Forelimb muscle (tissue), 1 donor: ENCODE measurements around the gene LRSAM1. TPM values are rescaled to one million over a fixed set of nuclear protein-coding genes. Genes with fewer than 3 reads are reported as not detected.

Source experiments
- DNase-seq: peaks from one replicate; pipeline ENCODE4 v3.0.0-alpha.2; 2013; ENCODE audit warnings: low read depth
- polyA plus RNA-seq: library from polyadenylated mRNA; unstranded; fragments of 120-200 nt; gene quantifications from one replicate; pipeline ENCODE4 v1.2.1, GENCODE V29; 2013; ENCODE audit not compliant: insufficient read length

LRSAM1 gene
- polyA plus RNA-seq, 1 donor = 11.9 TPM

DNA sequence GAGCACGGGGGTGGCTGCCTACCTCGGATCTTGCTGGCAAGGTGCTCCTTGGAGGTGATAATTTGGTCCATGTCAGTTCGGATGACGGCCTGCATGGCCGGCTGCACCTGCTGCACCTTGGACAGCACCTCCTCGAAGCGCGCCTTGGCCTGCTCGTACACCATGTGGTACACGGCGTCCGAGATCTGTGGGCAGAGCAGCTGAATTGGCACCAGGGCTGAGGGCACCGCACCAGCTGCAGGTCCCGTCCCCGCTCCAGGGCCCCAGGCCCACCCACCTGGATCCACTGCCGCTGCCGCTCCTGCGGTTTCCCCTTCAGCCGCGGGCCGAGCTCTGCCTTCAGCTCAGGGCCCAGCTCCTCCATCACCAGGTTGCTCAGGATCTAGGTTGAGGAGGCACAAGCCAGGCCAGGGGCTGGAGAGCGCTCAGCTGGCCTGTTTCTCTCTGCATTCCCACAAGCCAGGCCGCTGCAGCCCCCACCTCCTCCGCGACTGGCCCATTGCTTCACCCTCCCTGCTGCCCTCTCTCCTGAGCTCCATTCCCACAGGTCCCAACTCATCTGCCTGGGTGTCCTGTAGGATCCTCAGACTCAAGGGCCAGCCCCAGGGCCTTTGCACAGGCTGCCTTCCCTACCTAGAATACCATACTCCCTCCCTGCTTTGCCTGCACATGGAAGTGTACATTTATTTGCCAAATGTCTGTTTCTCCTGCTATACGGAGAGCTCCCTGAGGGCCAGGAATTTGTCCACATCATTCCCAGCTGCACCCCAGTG lies 65.7 kb downstream of the LRSAM1 start:
- no peak for DNase-seq

- DNase-seq = no peak
Measured at GRCh38 chr9:127517620-127518019, 66.3 kb downstream of the LRSAM1 start.

DNA sequence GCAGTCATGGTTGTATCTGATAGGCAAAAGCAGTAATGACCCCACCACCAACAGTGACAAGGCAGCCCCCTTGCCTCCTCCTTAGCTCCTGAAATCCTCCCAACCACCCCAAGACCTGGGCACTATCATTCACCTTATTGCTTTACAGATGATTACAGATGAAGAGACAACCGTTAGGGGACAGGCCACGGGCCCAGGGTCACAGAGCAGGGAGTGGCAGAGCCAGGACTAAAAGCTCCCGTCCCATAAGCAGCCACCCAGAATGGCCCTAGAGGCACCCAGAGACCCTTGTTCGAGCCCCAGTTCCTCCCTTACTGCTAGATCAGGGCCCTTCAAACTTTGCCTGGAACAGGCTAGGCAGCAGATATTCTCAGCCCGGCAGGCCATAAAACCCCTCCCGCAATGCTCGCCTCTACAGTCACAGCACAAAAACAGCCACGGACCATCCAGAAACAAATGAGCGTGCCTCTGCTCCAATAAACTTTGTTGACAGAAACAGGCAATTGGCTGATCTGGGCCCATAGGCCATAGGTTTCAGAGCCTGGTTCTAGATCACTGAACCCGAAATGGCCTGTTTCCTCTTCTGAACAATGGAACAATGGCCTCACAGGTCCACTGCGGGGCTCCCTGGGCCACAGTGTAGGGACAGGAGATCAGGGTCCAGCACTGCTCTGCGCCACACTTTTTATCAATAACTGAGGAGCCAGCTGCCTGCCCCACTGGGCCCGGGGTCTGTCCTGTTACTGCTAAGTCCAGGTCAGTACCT lies 67.0 kb downstream of the LRSAM1 start:
- no peak for DNase-seq

DNA sequence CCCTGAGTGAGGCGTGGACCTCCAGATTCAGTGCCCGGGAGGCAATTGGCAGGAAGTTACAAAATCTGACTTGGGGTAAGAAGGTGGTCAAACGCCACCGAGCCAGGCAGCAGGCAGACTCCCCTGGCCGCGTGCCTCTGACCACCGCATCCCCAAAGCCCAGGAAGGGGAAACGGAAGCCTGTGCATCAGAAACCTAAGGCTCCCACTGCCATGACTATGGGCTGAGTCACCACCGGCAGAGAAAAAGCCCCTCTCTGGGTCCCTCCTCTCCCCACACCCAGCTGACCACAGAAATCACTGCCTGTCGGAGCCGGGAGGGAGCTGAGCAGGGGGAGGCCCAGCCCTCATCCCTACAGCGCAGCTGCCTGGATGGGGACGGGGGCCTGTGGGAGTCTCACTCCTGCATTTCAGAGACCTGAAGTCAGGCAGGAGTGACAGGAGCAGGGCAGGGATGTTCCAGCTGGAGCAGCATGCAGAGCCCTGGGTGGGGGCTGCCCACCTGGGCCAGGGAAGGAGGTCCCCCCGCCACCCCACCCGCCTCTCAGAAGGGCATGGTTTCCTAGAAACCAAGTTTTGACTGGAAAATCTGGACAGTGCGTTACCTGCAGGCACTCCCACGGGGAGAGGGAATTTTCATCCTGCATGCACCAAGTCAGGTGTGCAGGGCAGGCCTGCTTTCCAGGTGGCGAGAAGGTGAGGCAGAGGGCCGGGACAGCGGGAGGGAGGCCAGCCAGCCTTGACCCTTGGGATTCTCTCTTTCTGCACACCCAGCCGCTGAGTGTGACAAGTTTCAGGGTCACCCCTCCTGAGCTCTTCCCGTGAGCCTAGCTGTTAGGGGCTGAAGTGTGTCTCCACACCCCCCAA lies 68.2 kb downstream of the LRSAM1 start:
- no peak for DNase-seq

DNA sequence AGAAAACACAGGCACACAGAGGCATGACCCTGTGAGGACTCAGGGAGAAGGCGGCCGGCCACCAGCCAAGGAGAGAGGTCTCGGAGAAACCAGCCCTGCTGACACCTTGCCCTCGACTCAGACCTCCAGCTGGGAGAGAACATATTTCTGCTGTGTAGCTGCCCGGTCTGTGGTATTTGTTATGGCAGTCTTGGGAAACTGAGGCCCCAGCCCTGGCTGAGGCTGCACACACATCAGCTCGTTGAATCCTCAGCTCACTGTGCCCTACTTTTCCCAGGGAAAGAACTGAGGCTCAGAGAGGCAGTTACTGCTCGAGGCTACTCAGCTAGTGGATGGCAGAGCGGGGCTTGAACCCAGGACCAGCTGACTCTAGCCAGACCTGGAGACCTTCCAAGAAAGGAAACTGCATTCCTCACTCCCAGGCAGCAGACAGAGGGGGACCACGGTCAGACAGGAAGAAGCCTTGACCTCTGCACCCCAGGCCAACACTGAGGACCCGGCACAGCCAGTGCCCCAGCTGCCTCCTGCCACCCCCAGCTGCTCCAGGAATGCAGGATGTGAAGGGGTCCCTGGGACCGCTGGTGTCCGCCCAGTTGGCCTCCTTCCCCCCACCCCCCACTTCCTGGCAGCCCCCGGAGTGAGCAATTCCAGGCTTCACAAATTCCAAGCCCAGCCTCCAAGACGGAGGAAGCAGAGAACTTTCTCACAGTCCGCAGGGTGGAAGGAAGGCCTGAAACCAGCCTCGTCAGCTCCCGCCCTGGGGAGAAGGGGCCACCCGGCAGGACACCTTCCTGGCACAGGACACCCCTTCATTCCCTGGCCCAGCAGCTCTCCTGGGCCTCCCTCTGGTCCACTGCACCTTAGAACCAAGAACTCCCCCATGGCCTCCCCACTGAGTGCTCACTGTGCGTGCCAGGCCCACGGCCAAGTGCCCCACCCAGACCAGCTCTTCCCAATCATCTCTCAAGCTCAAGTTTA lies 69.9 kb downstream of the LRSAM1 start:
- no peak for DNase-seq

DNA sequence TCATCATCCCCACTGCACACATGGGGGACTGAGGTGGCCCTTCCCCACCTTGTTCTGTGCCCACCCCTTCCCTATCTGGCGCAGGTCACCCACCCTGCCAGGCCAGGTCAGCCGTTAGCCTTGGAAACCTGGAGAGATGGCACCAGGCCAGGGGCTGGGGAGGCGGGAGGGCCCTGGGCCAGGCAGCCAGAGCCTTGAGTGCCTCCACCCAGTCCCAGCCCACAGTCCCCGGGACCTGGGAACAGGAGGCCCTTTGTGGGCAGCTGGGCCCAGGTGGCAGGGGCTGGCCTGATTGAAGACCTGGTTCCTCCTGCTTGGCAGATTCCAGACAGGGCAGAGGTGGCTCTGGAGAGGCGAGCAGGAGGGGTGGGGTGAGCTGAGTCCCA lies 70.6 kb downstream of the LRSAM1 start:
- no peak for DNase-seq

DNA sequence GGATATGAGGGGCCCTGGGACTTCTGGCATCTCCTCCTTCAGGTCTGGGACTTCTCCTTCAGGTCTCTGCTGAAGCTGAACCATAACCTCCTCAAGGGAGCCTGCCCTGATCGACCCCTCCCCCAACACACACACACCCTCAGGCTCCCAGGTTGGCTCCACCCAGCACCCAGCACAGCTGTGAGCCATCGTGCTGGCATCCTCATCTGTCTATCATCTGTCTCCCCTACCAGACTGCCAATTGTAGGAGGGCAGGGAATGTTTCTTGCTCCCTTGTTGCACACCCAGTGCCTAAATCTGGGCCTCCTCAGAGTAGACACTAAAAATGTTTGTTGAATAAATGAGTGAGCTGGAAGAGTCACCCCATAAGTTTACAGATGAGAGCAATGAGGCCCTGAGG lies 71.4 kb downstream of the LRSAM1 start:
- DNase-seq = no peak

DNA sequence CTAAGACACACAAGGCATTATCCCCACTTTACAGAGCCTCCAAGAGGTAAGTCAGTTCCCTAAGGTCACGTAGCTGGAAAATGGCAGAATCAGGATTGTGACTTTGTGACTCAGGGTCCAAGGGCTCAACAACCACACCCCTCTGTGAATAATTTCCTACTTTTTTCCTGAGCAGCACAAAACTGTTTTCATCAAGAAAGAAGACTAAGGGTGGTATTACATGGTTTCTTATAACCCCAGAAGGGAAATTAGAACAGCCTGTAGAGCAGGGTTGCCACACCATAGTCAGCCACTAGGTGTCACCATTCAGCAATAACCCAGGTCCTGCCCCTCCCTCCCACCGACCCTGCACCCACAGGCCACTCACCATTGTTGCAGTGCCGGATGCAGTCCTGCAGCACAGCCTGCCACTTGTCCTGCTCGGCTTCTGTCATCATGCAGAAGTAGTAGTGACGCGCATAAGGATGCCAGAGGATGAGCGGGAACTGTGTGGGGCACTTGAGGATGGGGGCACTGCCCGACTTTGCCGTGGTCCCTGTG lies 72.1 kb downstream of the LRSAM1 start:
- no peak for DNase-seq

DNA sequence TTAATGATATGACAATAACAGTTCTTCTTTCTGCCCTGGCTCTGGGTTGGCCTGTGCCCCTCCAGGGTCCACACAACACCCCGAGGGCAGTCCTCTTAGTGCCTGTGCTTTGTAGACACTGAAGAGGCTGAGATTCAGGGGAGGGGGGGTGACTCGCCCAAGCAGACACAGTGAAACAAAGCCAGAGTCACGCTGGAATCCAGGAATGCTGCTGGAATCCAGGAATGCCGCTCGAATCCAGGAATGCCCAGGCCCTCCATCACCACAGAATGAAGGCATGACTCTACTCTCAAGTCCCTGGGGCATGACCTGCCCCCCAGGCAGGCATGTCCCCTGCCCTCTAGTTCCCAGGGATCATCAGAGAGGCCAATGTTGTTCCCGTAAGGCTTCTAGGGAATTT lies 73.1 kb downstream of the LRSAM1 start:
- no peak for DNase-seq

DNA sequence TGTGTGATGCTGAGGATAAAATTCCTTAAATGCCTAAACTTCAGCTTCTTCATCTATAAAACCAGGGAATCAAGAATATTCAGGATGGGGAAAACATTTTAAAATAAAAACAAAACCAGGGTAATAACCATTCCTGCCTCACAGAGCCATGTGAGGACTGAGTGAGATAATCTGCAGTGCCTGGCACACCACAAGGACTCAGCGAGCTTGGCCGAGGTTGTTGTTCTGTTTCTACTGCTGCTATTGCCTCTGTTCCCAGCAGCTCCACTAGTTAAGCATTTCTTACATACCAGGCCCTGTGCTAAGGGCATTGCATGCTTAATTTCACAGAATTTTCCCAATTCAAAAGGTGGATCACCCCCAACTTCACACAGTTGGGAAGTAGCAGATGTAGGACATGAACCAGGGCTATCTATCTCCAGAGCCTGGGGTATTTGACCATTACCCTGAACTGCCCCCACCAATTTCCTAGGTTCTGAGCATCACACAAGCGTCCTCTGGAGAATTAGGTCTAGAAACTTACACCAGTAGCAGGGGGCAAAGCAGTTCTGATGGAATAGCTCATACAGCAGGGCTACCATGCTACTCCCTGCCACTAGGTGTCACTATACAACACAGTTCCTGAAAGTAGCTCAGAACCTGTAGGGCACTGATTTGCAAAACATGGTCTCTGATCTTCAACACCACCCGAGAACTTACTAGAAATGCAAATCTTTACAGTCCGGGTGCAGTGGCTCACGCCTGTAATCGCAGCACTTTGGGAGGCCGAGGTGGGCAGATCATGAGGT lies 74.3 kb downstream of the LRSAM1 start:
- no peak for DNase-seq

DNA sequence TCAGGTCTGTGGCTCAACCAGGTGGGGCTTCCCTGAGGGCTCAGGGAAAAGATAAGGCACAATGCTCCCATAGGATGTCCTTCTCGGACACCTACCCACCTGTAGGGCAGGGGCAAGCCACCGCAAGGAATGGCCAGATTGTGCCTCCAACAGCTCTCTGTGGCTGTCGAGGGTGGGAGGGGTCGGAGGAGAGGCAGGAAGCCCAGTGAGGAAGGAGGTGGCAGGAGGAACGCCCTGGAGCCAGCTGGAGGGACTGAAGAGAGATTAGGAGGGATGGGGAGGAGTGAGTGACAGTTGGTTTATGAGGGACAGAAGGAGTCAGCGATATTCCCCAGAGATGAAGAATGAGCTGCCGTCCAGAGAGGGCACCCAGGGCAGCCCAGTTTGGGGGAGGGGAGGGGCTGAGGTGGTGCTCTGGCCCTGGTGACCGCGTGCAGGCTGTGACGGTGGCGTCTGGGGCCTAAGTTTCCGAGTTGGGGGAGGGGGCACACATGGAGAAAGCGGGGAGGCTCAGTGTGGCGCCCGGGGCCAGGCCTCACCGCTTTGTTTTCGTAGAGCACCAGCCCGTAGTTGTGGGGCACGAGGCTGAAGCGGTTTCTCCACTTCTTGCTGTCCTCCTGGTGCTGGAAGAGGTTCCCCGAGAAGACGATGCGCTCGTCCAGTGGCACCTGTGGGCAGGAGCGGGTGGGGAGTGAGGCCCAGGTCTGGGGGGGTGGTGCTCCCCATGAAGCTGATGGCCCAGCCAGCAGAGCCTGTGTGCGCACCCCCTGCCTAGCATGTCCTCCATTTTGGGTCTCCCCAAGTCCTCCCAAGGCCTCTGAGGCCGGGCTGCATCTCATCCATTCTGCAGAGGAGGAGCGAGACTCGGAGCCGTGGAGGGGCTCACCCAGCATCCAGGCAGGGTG lies 75.6 kb downstream of the LRSAM1 start:
- DNase-seq = no peak

DNA sequence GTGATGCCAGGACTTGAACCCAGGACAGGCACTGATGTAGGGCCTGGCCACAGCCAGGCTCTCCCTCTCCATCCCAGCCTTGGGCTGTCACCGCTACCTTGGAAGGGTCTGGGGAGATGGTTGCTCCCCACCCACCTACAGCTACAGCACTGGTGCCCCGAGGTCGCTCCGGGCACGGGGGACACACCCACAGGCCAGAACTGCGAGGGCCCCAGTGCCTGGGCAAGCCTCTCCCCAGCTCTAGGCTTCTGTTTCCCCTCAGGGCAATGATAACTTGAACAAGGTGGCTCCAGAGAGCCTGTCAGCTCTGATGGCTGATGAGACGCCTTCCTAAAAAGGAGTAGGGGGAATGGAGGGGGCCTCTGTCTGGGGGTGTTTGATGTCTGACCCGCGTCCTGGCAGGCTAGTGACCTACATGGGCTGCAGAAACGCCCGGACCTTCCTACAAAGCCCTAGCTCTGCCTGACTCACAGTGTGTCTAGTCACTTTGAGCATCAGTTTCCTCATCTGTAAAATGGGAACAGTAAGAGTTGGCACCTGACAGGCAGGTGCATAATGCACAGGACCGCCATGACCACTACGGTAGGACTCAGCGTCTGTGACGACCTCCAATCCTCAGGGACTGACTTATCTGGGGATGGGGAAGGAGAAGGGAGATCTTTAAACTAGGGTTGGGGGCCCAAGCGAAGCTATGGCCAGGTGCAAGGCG lies 76.4 kb downstream of the LRSAM1 start:
- no peak for DNase-seq

DNA sequence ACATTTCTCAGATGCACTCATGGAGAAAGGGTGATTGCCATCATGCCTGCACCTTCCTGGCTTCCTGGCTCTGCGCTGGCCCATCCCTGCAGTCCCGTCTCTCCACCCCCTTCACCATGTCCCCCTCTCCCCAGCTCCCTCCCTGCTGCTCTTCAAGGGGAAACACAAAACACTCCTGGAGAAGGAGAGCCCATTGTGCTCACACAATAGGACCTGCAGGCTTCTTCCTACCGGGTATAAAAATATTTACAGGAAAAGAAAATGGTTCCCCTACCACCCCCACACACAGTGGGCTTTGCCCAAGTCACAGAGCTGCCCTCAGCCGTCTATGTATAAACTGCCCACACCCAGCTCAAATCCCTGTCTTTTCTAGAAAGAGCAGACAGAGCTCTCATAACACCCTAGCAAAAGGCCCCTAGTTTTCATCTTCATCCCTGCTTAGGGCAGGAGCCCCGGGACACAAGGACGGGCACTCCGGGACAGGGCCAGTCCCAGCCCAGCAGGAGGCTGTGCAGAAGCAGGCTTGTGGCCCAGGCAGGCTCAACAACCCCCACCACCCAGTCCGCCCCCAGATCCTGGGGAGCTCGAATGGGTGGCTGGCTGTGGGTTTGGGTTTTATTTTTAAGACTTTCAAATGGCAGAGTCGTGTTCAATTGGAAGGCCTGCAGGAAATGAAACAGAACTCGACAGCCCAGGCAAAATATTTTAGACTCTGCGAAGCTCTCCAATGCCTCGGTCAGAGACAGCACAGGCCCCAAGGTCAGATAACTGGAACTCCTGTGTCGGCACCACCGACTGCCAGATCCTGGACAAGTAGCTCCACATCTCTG lies 77.3 kb downstream of the LRSAM1 start:
- DNase-seq = no peak

- DNase-seq = no peak
Measured at GRCh38 chr9:127529671-127530070, 78.4 kb downstream of the LRSAM1 start.

- no peak for DNase-seq
Measured at GRCh38 chr9:127530206-127530941, 79.1 kb downstream of the LRSAM1 start.

- DNase-seq = no peak
Measured at GRCh38 chr9:127531676-127532075, 80.4 kb downstream of the LRSAM1 start.
